LNCAP (cell line): Measurements from ENCODE around the gene PDCD1LG2.

ENCODE experiments used
- TF ChIP-seq, protein P1 (sequence below): fragments of 450-650 bp; IDR thresholded peaks from 2 replicates; pipeline ENCODE4 v1.5.1; 2017; ENCODE audit warnings: mild to moderate bottlenecking

Gene PDCD1LG2

GRCh38 chr9:5551368-5552150, 41.2 kb downstream of the PDCD1LG2 start:
- TF ChIP-seq, protein P1, sequence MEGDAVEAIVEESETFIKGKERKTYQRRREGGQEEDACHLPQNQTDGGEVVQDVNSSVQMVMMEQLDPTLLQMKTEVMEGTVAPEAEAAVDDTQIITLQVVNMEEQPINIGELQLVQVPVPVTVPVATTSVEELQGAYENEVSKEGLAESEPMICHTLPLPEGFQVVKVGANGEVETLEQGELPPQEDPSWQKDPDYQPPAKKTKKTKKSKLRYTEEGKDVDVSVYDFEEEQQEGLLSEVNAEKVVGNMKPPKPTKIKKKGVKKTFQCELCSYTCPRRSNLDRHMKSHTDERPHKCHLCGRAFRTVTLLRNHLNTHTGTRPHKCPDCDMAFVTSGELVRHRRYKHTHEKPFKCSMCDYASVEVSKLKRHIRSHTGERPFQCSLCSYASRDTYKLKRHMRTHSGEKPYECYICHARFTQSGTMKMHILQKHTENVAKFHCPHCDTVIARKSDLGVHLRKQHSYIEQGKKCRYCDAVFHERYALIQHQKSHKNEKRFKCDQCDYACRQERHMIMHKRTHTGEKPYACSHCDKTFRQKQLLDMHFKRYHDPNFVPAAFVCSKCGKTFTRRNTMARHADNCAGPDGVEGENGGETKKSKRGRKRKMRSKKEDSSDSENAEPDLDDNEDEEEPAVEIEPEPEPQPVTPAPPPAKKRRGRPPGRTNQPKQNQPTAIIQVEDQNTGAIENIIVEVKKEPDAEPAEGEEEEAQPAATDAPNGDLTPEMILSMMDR = no peak

GRCh38 chr9:5552301-5552700, 42.0 kb downstream of the PDCD1LG2 start:
- TF ChIP-seq, protein P1 = no peak

DNA sequence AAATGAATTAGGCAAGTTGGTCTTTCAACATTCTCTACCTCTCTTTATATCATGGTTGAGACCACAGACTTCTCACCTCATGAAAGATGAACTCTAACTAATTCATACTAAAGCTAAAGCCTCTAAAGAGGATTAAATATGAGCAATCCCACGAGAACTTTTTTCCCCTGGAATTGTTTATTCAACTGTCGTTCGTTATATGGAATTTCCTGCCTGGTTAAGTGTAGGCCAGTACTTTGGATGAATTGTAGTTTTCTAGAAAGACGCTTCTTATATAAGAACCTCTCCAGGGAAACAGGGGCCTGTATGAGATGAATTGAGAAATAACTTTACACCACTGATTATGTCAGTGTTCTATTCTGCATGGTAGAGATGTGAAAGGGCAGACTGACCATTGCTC, 42.9 kb downstream of the PDCD1LG2 start:
- TF ChIP-seq, protein P1 = no peak

- TF ChIP-seq, protein P1 = no peak
Measured at GRCh38 chr9:5554254-5554653, 43.9 kb downstream of the PDCD1LG2 start.

GRCh38 chr9:5556101-5556705, 45.9 kb downstream of the PDCD1LG2 start:
- TF ChIP-seq, protein P1 = no peak

DNA sequence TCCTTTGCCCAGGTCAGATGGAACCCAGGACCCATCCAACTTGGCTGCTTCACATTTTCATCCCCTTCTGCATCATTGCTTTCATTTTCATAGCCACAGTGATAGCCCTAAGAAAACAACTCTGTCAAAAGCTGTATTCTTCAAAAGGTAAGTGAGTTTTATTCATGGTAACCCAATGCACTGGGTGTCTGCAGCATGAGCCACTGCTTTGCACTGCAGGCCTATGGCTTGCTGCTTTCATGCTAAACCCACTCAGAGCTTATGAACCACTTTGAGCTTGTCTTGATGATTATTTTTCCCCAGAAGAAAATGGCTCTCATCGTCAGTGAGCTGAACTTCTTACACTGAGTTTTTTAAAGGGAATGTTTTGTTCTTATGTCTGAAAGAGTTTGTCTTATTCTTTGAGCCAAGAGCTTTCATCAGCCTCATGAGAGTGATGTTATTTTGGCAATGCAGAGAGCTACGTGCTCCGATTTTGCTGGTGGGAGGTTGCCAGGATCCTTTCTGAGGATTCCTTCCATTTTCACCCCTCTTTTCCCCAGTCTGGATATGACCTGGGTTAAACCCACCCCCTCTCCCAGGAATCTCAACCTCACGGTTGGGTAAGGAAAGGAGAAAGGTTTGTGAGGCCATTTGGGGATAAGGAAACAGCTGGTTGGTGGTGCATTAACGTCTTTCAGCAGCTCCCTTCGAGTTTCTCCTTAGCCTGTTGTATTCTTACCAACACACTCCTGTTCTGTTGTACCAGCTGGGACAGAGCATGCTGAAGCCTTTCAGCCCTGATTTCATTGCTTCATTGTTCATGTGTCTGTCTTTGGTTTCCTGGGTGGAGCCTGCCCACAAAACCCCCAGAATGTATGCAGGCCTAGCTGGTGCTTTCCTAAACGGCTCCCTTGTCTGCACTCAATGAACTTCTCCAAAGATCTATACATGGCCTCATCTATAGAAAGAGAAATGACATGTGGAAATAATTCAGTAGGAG, 47.6 kb downstream of the PDCD1LG2 start:
- TF ChIP-seq, protein P1 = no peak

GRCh38 chr9:5559659-5560058, 49.3 kb downstream of the PDCD1LG2 start:
- TF ChIP-seq, protein P1 = no peak
